ENCODE results near the gene GRIN1. TPM values are rescaled to one million over a fixed set of nuclear protein-coding genes. Genes with fewer than 3 reads are reported as not detected.

The GRIN1 gene
- total and polyA plus RNA-seq, 2 of the 13 experiments (the other 11 are each of a cell fraction or from before 2014, with no cell fraction given): 0.13 TPM; not detected in 1

GRCh38 chr9:137169896-137170358, 31.0 kb downstream of the GRIN1 start, which contains the start of gene LRRC26:
Gene LRRC26, minus strand, starts transcription at chr9:137170051. Its CDS starts 108 bp downstream, at chr9:137169943.
- Histone ChIP-seq H3K4me3 (replicated peaks in 1 of 3; ENCODE audit: insufficient read depth in 1 of 3, low read depth in 2 of 3, low read length in 3 of 3) (peak within 1 kb of the TSS; percentile 21 to 65 (median 47); a peak in 5 of 6 replicates), H4K20me1 (ENCODE audit: insufficient read depth, low read length) (no peaks in the 10 kb centered on the region), H3K27ac (ENCODE audit: extremely low read length, insufficient read depth, low read length) (no peak within 1 kb of the TSS), H3K36me3 (replicated peaks in 1 of 2; ENCODE audit: control insufficient read depth in 1 of 2, insufficient read depth in 2 of 2, low read length in 2 of 2) (no peaks in the 10 kb centered on the region), H3K79me2 (ENCODE audit: insufficient read depth, low read length) (no peaks in the 10 kb centered on the region), H3K4me1 (ENCODE audit: insufficient read depth, low read length) (peaks cover 9% of the 10 kb centered on the region), H3K9me3 (ENCODE audit: low read length) (no peaks in the 10 kb centered on the region), H3K4me2 (ENCODE audit: low read depth, low read length) (peak within 1 kb of the TSS; percentile 76), H3K27me3 (ENCODE audit: control insufficient read depth in 1 of 2, insufficient read depth in 2 of 2, low read length in 2 of 2) (peaks cover 11 to 66% of the 10 kb centered on the region in 2 experiments; a peak in 3 of 5 replicates), H2AFZ (ENCODE audit: low read length) (no peak within 1 kb of the TSS), H3K9ac (ENCODE audit: insufficient read depth, low read depth, low read length) (no peak within 1 kb of the TSS)
- no TSS peak for BruUV-seq (replicated peaks)
- DNase-seq (ENCODE audit: low spot score): no peak
- ChIA-PET POLR2A (interaction anchor here (0.6 to 1.7 kb wide), 4 partner anchors 9 to 71 kb away, joined by 3 to 5 read pairs (median 4); partner anchors contain the start of gene TUBB4B), CTCF (ENCODE audit: low intra/inter-chr PET ratio, low total read pairs) (no interaction called here)
- intact Hi-C loops (cut with micrococcal nuclease; ENCODE audit: unreplicated experiment) (loop anchor here (10.0 kb wide), 1 partner anchor 55 kb away; the partner anchor contains the start of gene DPP7), in situ Hi-C loops (cut with HindIII; ENCODE audit: extremely low pct_ligation_motif_present, low pct_unique_long_range_greater_than_20kb) (no loop called here)
- 2% methylated on average over 10 of the region's 41 CpGs for WGBS (ENCODE audit: low lambda C conversion rate)
- FAIRE-seq: no peak
- no peak for ATAC-seq
- peak; percentile 38; the same call in 1 of the 2 replicates for TF ChIP-seq ZNF687 (CRISPR knock-in tag; IDR thresholded peaks at IDR 0.05)
- TF ChIP-seq PATZ1 (CRISPR knock-in tag; IDR thresholded peaks at IDR 0.05): 0 out of 2 replicates have a peak, but pooled peaks have one; percentile 21
- TF ChIP-seq PRMT3 (CRISPR knock-in tag; IDR thresholded peaks at IDR 0.05; ENCODE audit: borderline replicate concordance, low read depth): 0 out of 2 replicates have a peak, but pooled peaks have one; percentile 15
- TF ChIP-seq ZSCAN21 (CRISPR knock-in tag; IDR thresholded peaks at IDR 0.05; ENCODE audit: borderline replicate concordance): 0 out of 2 replicates have a peak, but pooled peaks have one; percentile 0
- TF ChIP-seq, protein P1, sequence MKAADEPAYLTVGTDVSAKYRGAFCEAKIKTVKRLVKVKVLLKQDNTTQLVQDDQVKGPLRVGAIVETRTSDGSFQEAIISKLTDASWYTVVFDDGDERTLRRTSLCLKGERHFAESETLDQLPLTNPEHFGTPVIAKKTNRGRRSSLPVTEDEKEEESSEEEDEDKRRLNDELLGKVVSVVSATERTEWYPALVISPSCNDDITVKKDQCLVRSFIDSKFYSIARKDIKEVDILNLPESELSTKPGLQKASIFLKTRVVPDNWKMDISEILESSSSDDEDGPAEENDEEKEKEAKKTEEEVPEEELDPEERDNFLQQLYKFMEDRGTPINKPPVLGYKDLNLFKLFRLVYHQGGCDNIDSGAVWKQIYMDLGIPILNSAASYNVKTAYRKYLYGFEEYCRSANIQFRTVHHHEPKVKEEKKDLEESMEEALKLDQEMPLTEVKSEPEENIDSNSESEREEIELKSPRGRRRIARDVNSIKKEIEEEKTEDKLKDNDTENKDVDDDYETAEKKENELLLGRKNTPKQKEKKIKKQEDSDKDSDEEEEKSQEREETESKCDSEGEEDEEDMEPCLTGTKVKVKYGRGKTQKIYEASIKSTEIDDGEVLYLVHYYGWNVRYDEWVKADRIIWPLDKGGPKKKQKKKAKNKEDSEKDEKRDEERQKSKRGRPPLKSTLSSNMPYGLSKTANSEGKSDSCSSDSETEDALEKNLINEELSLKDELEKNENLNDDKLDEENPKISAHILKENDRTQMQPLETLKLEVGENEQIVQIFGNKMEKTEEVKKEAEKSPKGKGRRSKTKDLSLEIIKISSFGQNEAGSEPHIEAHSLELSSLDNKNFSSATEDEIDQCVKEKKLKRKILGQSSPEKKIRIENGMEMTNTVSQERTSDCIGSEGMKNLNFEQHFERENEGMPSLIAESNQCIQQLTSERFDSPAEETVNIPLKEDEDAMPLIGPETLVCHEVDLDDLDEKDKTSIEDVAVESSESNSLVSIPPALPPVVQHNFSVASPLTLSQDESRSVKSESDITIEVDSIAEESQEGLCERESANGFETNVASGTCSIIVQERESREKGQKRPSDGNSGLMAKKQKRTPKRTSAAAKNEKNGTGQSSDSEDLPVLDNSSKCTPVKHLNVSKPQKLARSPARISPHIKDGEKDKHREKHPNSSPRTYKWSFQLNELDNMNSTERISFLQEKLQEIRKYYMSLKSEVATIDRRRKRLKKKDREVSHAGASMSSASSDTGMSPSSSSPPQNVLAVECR (CRISPR knock-in tag; IDR thresholded peaks at IDR 0.05; ENCODE audit: borderline replicate concordance): no peak

All from HepG2 (cell line).